A673 (cell line): ENCODE measurements around the gene PRAMEF20.

ENCODE experiments used
- CTCF ChIP-seq: fragments of 300-800, 200-600 bp; sonication (generic); conservative IDR thresholded peaks from 2 replicates; pipeline ENCODE4 v1.5.1; 2017; ENCODE audit warnings: low read depth, mild to moderate bottlenecking, antibody characterized with exemption, low read length, moderate library complexity, mixed read lengths
- EZH2 ChIP-seq: fragments of 200-600 bp; sonication (generic); IDR thresholded peaks from 2 replicates; pipeline ENCODE4 v1.6.1; 2017; ENCODE audit warnings: borderline replicate concordance, low read depth, mild to moderate bottlenecking, mixed read lengths, antibody characterized with exemption, low read length; ENCODE audit not compliant: poor library complexity, severe bottlenecking

GRCh38 chr1:13451399-13451965 is 41.2 kb downstream of the PRAMEF20 start:
- TF ChIP-seq CTCF (no peak; the same call in 1 of the 2 replicates), EZH2 (no peak)
